Urothelium cell line (cell line): ENCODE results near the gene PTPRE.

ENCODE experiments used
- DNase-seq: peaks from one replicate; pipeline ENCODE4 v3.0.0; 2011; ENCODE audit warnings: low spot score, mixed read lengths
- FAIRE-seq: peaks from 2 replicates; lab custom pipeline; 2011; peaks lifted over from hg19 to GRCh38; lab: Jason Lieb, UNC

The PTPRE gene

GRCh38 chr10:128016423-128017060 is 109.6 kb downstream of the PTPRE start:
- no peak for DNase-seq
- no peak for FAIRE-seq

- FAIRE-seq (no peak), DNase-seq (no peak)
Measured at GRCh38 chr10:128017822-128018221, 110.9 kb downstream of the PTPRE start.

GRCh38 chr10:128018236-128018635 is 111.3 kb downstream of the PTPRE start:
- no peak for FAIRE-seq
- DNase-seq: no peak

GRCh38 chr10:128018691-128019090 is 111.8 kb downstream of the PTPRE start:
- no peak for FAIRE-seq
- DNase-seq: no peak

- FAIRE-seq: no peak
- DNase-seq: no peak
Measured at GRCh38 chr10:128022261-128023196, 115.6 kb downstream of the PTPRE start.

- FAIRE-seq (no peak), DNase-seq (no peak)
Measured at GRCh38 chr10:128024426-128024825, 117.5 kb downstream of the PTPRE start.

GRCh38 chr10:128025437-128025836 is 118.5 kb downstream of the PTPRE start:
- no peak for FAIRE-seq

GRCh38 chr10:128025951-128026350 is 119.0 kb downstream of the PTPRE start:
- no peak for FAIRE-seq
- DNase-seq: no peak

More at GRCh38 chr10:128025437-128025836, 118.5 kb downstream of the PTPRE start:
- no peak for DNase-seq

GRCh38 chr10:128026615-128027300 is 119.9 kb downstream of the PTPRE start:
- no peak for FAIRE-seq

GRCh38 chr10:128027306-128027705 is 120.4 kb downstream of the PTPRE start:
- DNase-seq: no peak

More at GRCh38 chr10:128026615-128027300, 119.9 kb downstream of the PTPRE start:
- DNase-seq: no peak

GRCh38 chr10:128027822-128028507 is 121.1 kb downstream of the PTPRE start:
- FAIRE-seq (no peak), DNase-seq (no peak)

More at GRCh38 chr10:128027306-128027705, 120.4 kb downstream of the PTPRE start:
- no peak for FAIRE-seq

GRCh38 chr10:128028508-128029289 is 121.8 kb downstream of the PTPRE start:
- DNase-seq: no peak
- no peak for FAIRE-seq

- no peak for FAIRE-seq
- DNase-seq: no peak
Measured at GRCh38 chr10:128029290-128029651, 122.4 kb downstream of the PTPRE start.

GRCh38 chr10:128029731-128030369 is 122.9 kb downstream of the PTPRE start:
- FAIRE-seq (no peak), DNase-seq (no peak)

GRCh38 chr10:128030498-128031072 is 123.7 kb downstream of the PTPRE start:
- DNase-seq: no peak
- FAIRE-seq: no peak

GRCh38 chr10:128031216-128031615 is 124.3 kb downstream of the PTPRE start:
- no peak for DNase-seq
- FAIRE-seq: no peak

- no peak for DNase-seq
- no peak for FAIRE-seq
Measured at GRCh38 chr10:128032466-128032865, 125.6 kb downstream of the PTPRE start.

GRCh38 chr10:128035557-128035973 is 128.7 kb downstream of the PTPRE start:
- no peak for FAIRE-seq
- peak; percentile 33 for DNase-seq

- DNase-seq: no peak
- FAIRE-seq: no peak
Measured at GRCh38 chr10:128036011-128036615, 129.2 kb downstream of the PTPRE start.
